Right lobe of liver (tissue), 4 donors: Measurements from ENCODE around the gene LGALS9C.
"Not testable (repeated sequence)": the region's sequence is repeated elsewhere in the genome, so short reads cannot be mapped to it uniquely, and the experiment has no call there.

Experiments
- CTCF ChIP-seq, 4 donors: fragments of 200-600 bp in 3 of 4; fragments of 450-650 bp in 1 of 4; IDR thresholded peaks; one replicate each; pipeline versions ENCODE4 v1.5.1 to v1.8.0; 2016 to 2022; ENCODE audit warnings: antibody characterized with exemption in 4 of 4, mild to moderate bottlenecking in 2 of 4
- POLR2A ChIP-seq: fragments of 450-650 bp; IDR thresholded peaks from one replicate; pipeline ENCODE4 v1.6.1; 2017; ENCODE audit warnings: antibody characterized with exemption, mild to moderate bottlenecking
- donor health status: DM: no; HTN: no; CAD: no.
- donor health status: DM: no; HTN: no; CAD: no.
- donor health status: DM: no; HTN: yes; CAD: no.

GRCh38 chr17:18542907-18543306 is 66.3 kb downstream of the LGALS9C start:
- not testable (repeated sequence) for TF ChIP-seq CTCF (IDR thresholded peaks at IDR 0.05); POLR2A
